CD4-positive, alpha-beta T cell treated with Interleukin-12 subunit alpha and Interleukin-12 subunit beta, for 1 hour (primary cell): Measurements from ENCODE around the gene OR10H2.
"Not testable (repeated sequence)": the region's sequence is repeated elsewhere in the genome, so short reads cannot be mapped to it uniquely, and the experiment has no call there.

Experiments used
- DNase-seq: peaks from one replicate; pipeline ENCODE4 v3.0.0-alpha.2; 2020

Gene OR10H2

GRCh38 chr19:15774159-15774558, 46.3 kb downstream of the OR10H2 start:
- not testable (repeated sequence) for DNase-seq

- DNase-seq, result no peak
Measured at GRCh38 chr19:15775249-15775648, 47.4 kb downstream of the OR10H2 start.

- no peak for DNase-seq
Measured at GRCh38 chr19:15776264-15776663, 48.4 kb downstream of the OR10H2 start.

GRCh38 chr19:15776991-15777970, 49.5 kb downstream of the OR10H2 start:
- DNase-seq, result no peak
